Skeletal muscle tissue (tissue), 2 donors: ENCODE results near the gene LAMA1. TPM values are rescaled to one million over a fixed set of nuclear protein-coding genes. Genes with fewer than 3 reads are reported as not detected.

ENCODE experiments used
- small RNA-seq: library from RNA; depleted of rRNA; stranded (forward); fragments of <200 nt; gene quantifications from one replicate; pipeline ENCODE3, GENCODE V24; 2014
- total RNA-seq: library from RNA; depleted of rRNA; stranded (reverse); fragments of >200 nt; gene quantifications from one replicate; pipeline ENCODE4 v1.2.3, GENCODE V29; 2014

Gene LAMA1
- total RNA-seq, 1 donor from 2014 or later = 4.2 TPM

Small RNAs within 50 kb of the gene (small RNA-seq; reads per million reads assigned to genes)
- gene RNU6-916P = not detected

Other genes starting within 250 kb of the LAMA1 start
- 9.4 TPM for gene LRRC30, start 113.3 kb upstream of the LAMA1 start, total RNA-seq